HG03571 (cell line): ENCODE results near the gene CENPF.

Experiments used
- ATAC-seq: cut with Tn5 transposase; IDR thresholded peaks from one replicate; pipeline ENCODE4 v1.9.1; 2021; ENCODE audit not compliant: unreplicated experiment

The CENPF gene

GRCh38 chr1:214615109-214615508, 12.1 kb downstream of the CENPF start:
- no peak for ATAC-seq

GRCh38 chr1:214615871-214616270, 12.9 kb downstream of the CENPF start:
- ATAC-seq = no peak

DNA sequence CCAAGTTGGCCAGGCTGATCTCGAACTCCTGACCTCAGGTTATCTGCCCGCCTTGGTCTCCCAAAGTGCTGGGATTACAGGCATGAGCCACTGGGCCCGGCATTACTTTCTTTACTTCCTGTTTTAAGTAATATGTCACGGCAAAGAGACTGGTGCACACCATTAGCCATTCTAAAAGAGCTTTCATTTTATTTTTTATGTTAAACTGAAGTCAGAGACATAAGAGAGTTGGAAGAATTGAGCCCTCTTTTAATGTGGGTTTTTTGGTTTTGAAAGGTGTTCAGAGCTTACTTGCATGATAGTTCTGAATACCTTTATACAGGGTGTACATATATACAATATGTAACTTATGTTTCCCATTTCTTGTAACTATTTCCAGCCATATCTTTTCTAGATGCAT, 14.3 kb downstream of the CENPF start:
- no peak for ATAC-seq

DNA sequence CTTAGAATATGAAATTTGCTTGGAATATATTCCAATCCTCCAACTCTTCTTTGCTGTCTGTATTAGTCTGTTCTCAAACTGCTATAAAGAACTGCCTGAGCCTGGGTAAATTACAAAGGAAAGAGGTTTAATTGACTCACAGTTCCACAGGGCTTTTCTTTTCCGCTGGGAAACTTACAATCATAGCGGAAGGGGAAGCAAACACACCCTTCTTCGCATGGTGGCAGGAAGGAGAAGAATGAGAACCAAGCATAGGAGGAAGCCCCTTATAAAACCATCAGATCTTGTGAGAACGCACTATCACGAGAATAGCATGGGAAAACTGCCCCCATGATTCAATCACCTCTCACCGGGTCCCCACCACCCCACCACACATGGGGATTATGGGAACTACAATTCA, 14.8 kb downstream of the CENPF start:
- no peak for ATAC-seq

GRCh38 chr1:214621236-214621635, 18.2 kb downstream of the CENPF start:
- ATAC-seq = no peak

DNA sequence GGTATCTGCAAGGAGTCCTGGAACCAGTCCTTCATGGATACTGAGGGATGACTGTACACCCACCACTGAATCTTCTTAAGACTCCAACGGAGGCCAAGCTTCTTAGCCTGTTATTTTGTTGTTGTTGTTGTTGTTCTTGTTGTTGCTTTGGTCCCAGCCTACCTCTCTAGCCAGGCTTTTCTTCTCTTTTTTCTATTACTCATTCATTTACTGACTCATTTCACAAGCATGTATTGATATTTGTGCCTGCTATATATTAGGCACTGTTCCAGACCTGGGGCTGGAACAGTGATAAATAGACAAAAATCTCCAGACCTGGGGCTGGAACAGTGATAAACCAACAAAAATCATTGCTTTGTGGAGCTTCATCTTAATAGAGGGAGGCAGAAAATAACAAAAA, 20.4 kb downstream of the CENPF start:
- no peak for ATAC-seq

GRCh38 chr1:214632091-214632490, 29.1 kb downstream of the CENPF start:
- peak; percentile 73 for ATAC-seq

DNA sequence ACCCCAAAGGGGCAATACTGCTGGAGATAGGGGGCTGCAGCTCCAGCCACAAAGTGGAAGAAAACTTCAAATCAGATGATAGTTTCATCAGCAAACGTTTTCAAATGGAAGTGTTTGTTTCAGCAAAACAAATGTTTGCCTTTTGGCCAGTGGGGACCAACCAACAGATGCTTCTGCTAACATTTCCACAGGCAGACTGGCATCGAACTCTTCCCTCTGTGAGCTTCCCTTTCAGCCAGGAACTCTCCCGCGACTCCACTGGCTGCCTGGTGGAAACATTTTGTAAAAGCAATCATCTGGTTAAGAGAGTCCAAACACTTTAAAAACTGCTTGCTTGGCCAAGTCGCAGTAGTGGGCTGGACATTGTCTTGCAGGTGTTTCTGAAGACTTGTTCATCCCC, 30.7 kb downstream of the CENPF start:
- no peak for ATAC-seq

GRCh38 chr1:214634267-214634666, 31.3 kb downstream of the CENPF start:
- no peak for ATAC-seq

DNA sequence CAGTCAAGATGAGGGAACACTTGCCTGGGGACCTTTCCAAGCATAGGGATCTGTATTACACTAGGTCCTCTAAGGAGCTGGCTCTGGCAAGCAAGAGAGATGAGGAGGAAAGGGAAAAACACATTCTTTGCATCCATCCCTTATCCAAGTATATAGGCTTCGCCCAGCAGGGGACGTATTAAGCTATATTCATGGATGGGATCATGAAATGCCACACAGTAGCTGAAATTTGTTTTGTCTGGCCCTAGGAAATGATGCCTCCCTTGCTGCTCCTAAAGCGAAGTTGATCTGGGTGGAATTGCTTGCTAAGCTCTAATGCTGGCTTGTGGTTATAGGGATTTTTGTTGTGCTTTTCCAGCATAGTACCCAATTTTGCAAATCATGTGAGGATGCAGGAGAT, 32.1 kb downstream of the CENPF start:
- no peak for ATAC-seq

DNA sequence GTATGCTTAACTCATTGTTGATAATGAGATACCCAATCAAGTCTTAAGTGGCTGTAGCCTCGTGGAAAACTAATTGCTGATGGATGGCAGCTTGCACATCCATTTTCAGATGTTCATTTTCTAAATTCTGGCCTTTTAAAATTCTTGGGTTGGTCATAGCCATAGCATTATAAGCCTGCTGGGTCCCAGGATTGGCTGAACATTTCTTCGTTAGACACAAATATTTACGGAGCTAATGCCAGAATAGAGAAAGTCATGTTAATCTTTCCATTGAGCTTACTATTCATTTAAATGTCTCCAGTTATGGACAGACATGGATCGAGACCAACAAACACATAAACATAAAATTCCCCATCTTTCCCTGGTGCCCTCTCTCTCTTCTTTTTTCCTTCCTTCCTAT, 32.5 kb downstream of the CENPF start:
- ATAC-seq = no peak

DNA sequence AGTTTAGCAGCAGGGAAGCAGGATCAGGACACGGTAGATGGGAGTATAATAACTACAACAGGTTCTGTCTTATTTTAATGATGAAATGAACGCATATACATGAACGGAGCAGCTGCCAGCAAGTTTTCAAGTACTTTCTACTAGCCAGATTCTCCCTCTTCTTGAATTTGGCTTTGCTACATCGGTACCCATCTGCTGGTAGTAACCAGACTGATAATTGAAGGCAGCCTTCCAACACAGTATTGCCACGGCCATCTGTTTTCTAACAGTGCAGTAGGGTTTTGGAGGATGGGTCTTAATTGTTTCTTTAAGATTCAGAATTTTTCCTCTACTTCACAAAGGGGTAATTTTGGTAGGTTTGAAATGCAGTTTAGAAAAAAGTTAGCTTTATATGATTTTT, 33.4 kb downstream of the CENPF start:
- no peak for ATAC-seq

GRCh38 chr1:214637125-214637524, 34.1 kb downstream of the CENPF start:
- ATAC-seq = no peak

DNA sequence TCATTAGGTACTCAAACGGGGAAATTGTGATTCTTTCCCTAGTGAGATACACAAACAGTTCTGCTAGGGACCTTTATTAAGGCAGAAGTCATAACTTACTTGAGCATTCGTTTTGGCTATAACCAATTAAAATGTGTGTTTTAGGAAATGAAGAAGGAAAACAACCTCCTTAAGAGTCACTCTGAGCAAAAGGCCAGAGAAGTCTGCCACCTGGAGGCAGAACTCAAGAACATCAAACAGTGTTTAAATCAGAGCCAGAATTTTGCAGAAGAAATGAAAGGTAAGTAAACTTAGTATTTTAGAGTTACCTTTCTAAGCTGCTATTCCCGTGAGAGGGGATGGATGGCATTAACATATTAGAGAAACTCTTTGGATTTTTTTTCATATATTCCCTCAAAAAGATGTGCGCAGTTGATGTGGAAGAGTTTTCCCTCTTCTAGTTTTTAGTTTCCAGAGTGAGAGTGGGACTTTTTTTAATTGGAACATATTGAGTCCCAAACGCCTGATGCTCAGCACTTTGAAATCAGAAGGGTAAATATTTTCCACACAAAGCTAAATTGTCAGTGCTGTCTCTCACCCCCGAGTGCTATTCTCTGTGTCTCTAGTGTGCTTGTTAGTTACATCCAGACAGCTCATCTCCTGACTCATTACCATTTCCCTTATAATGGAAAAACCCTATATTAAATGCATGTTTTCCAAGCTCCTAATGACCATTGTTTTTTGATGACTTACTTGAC, 34.9 kb downstream of the CENPF start:
- ATAC-seq = no peak

DNA sequence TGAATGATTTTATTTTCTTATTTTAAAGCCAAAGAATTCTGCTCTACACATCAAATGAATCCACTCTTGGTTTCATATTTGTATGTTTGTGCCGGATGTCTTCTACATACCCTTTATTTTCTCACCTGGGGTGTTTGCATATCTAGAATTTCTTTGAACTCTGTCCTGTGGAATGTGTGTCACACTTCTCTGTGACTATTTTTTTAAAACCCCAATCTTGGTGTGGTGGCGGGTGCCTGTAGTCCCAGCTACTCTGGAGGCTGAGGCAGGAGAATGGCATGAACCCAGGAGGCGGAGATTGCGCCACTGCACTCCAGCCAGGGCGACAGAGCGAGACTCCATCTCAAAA, 35.4 kb downstream of the CENPF start:
- no peak for ATAC-seq

- ATAC-seq = no peak
Measured at GRCh38 chr1:214638997-214639396, 36.0 kb downstream of the CENPF start.

DNA sequence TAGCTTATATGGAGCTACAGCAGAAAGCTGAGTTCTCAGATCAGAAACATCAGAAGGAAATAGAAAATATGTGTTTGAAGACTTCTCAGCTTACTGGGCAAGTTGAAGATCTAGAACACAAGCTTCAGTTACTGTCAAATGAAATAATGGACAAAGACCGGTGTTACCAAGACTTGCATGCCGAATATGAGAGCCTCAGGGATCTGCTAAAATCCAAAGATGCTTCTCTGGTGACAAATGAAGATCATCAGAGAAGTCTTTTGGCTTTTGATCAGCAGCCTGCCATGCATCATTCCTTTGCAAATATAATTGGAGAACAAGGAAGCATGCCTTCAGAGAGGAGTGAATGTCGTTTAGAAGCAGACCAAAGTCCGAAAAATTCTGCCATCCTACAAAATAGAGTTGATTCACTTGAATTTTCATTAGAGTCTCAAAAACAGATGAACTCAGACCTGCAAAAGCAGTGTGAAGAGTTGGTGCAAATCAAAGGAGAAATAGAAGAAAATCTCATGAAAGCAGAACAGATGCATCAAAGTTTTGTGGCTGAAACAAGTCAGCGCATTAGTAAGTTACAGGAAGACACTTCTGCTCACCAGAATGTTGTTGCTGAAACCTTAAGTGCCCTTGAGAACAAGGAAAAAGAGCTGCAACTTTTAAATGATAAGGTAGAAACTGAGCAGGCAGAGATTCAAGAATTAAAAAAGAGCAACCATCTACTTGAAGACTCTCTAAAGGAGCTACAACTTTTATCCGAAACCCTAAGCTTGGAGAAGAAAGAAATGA, 37.6 kb downstream of the CENPF start:
- ATAC-seq = no peak

DNA sequence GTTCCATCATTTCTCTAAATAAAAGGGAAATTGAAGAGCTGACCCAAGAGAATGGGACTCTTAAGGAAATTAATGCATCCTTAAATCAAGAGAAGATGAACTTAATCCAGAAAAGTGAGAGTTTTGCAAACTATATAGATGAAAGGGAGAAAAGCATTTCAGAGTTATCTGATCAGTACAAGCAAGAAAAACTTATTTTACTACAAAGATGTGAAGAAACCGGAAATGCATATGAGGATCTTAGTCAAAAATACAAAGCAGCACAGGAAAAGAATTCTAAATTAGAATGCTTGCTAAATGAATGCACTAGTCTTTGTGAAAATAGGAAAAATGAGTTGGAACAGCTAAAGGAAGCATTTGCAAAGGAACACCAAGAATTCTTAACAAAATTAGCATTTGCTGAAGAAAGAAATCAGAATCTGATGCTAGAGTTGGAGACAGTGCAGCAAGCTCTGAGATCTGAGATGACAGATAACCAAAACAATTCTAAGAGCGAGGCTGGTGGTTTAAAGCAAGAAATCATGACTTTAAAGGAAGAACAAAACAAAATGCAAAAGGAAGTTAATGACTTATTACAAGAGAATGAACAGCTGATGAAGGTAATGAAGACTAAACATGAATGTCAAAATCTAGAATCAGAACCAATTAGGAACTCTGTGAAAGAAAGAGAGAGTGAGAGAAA, 38.4 kb downstream of the CENPF start:
- ATAC-seq = no peak

DNA sequence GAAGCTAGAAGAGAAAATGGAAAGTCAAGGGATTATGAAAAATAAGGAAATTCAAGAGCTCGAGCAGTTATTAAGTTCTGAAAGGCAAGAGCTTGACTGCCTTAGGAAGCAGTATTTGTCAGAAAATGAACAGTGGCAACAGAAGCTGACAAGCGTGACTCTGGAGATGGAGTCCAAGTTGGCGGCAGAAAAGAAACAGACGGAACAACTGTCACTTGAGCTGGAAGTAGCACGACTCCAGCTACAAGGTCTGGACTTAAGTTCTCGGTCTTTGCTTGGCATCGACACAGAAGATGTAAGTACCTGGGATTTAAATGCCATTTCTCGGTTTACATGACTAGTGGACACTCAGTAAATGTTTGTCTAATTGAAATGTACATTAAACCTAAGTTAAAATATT, 40.0 kb downstream of the CENPF start:
- ATAC-seq = no peak

GRCh38 chr1:214645712-214646111, 42.7 kb downstream of the CENPF start:
- ATAC-seq = no peak

GRCh38 chr1:214648801-214649200, 45.8 kb downstream of the CENPF start:
- no peak for ATAC-seq

DNA sequence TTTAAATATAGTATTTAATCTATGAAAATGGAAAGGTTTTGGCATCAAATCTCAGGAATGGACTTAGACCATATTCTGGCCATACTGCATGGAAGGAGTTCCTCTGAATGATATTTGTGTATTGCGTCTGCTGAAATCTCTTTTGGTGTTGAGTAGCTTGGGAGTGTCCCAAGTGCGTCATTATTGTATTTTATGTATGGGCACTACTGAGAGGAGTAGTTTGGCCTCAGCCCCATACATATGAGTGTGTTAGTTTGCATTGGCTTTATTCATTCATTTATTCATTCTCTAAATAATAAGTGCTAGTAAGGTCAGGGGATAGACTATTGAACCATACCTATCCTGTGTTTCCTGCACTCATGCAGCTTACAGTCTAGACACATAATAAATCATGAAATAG, 46.6 kb downstream of the CENPF start:
- no peak for ATAC-seq
